HEK293 (cell line): ENCODE measurements around the gene IFIT2.

Experiments used
- CTCF ChIP-seq: fragments of 450-650 bp; formaldehyde crosslinking; IDR thresholded peaks from 2 replicates; pipeline ENCODE4 v1.5.1; 2016; ENCODE audit warnings: missing biosample characterization, missing genetic modification characterization
- ZBTB17 ChIP-seq: fragments of 450-650 bp; formaldehyde crosslinking; IDR thresholded peaks from 2 replicates; pipeline ENCODE4 v1.5.1; 2016; ENCODE audit warnings: missing biosample characterization, missing genetic modification characterization
- ZNF660 ChIP-seq: fragments of 450-650 bp; IDR thresholded peaks from 2 replicates; pipeline ENCODE4 v1.5.1; 2018; ENCODE audit warnings: missing biosample characterization, mild to moderate bottlenecking, missing genetic modification characterization
- ZNF76 ChIP-seq: fragments of 450-650 bp; formaldehyde crosslinking; IDR thresholded peaks from 2 replicates; pipeline ENCODE4; 2016; ENCODE audit warnings: low read depth, missing biosample characterization, missing genetic modification characterization, borderline replicate concordance

- TF ChIP-seq ZBTB17 (tag by site-specific recombination) (no peak), CTCF (tag by site-specific recombination) (no peak), ZNF660 (tag by site-specific recombination) (no peak), ZNF76 (no peak)
Observed at GRCh38 chr10:89348481-89348880, 46.6 kb downstream of the IFIT2 start.
